HG03280 (cell line): ENCODE results near the gene WDFY2.

ENCODE experiments used
- ATAC-seq: cut with Tn5 transposase; IDR thresholded peaks from one replicate; pipeline ENCODE4 v1.9.1; 2021; ENCODE audit warnings: mild to moderate bottlenecking, moderate library complexity; ENCODE audit not compliant: unreplicated experiment

Gene WDFY2

GRCh38 chr13:51599444-51600176 lies 15.3 kb downstream of the WDFY2 start:
- ATAC-seq = no peak

- no peak for ATAC-seq
These were observed 16.4 kb downstream of the WDFY2 start for GRCh38 chr13:51600703-51601102.

- ATAC-seq = no peak
These were observed 17.6 kb downstream of the WDFY2 start for GRCh38 chr13:51601601-51602565.

- no peak for ATAC-seq
These were observed 19.5 kb downstream of the WDFY2 start for GRCh38 chr13:51603716-51604115.

GRCh38 chr13:51605698-51606097 lies 21.4 kb downstream of the WDFY2 start:
- ATAC-seq = no peak

- ATAC-seq = no peak
These were observed 22.9 kb downstream of the WDFY2 start for GRCh38 chr13:51607165-51607564.

- no peak for ATAC-seq
These were observed 24.7 kb downstream of the WDFY2 start for GRCh38 chr13:51608857-51609406.

- ATAC-seq = no peak
These were observed 28.6 kb downstream of the WDFY2 start for GRCh38 chr13:51612867-51613266.

GRCh38 chr13:51613535-51613934 lies 29.3 kb downstream of the WDFY2 start:
- no peak for ATAC-seq

GRCh38 chr13:51614350-51614786 lies 30.1 kb downstream of the WDFY2 start:
- ATAC-seq = peak; percentile 93

GRCh38 chr13:51618626-51619025 lies 34.4 kb downstream of the WDFY2 start:
- no peak for ATAC-seq

- no peak for ATAC-seq
These were observed 35.4 kb downstream of the WDFY2 start for GRCh38 chr13:51619614-51620013.

- no peak for ATAC-seq
These were observed 36.1 kb downstream of the WDFY2 start for GRCh38 chr13:51620165-51620983.

- no peak for ATAC-seq
These were observed 37.3 kb downstream of the WDFY2 start for GRCh38 chr13:51621602-51622001.

GRCh38 chr13:51623473-51623872 lies 39.2 kb downstream of the WDFY2 start:
- ATAC-seq = no peak

- no peak for ATAC-seq
These were observed 39.9 kb downstream of the WDFY2 start for GRCh38 chr13:51624207-51624606.

GRCh38 chr13:51624695-51625345 lies 40.6 kb downstream of the WDFY2 start:
- no peak for ATAC-seq

GRCh38 chr13:51625555-51626345 lies 41.5 kb downstream of the WDFY2 start:
- ATAC-seq = no peak

- no peak for ATAC-seq
These were observed 42.5 kb downstream of the WDFY2 start for GRCh38 chr13:51626749-51627148.
